ENCODE data around the gene DEFB121. TPM values are rescaled to one million over a fixed set of nuclear protein-coding genes. Genes with fewer than 3 reads are reported as not detected.

DEFB121 gene
- total and polyA plus RNA-seq, 2 donors (not counting 1 experiment from before 2014, with no cell fraction given) = not detected

- TF ChIP-seq CTCF (IDR thresholded peaks at IDR 0.05) (no peak), EZH2 (IDR thresholded peaks at IDR 0.05; ENCODE audit: borderline replicate concordance, insufficient read depth, low read depth, low read length, poor library complexity, severe bottlenecking) (no peak)
- DNase-seq = no peak
- CTCF ChIA-PET = no interaction called here
- 54% methylated on average over 3 of the region's 3 CpGs for WGBS (ENCODE audit: insufficient coverage)
- H3K4me3 Mint-ChIP-seq = no peak overlapping the region
- no peaks in the 10 kb centered on the region for H3K4me1 Mint-ChIP-seq
- no peaks in the 10 kb centered on the region for H3K9me3 Mint-ChIP-seq (ENCODE audit: insufficient read depth)
- Histone ChIP-seq H3K36me3 (replicated peaks in 1 of 2; ENCODE audit: control extremely low read depth in 1 of 2, control insufficient read depth in 1 of 2, extremely low read depth in 1 of 2, insufficient read depth in 2 of 2, low read length in 1 of 2) (no peaks in the 10 kb centered on the region), H3K9me3 (ENCODE audit: control extremely low read depth in 1 of 3, control insufficient read depth in 2 of 3, insufficient read depth in 1 of 3, low read length in 2 of 3) (no peaks in the 10 kb centered on the region), H3K4me2 (replicated peaks; ENCODE audit: low read depth, low read length, poor library complexity, severe bottlenecking) (no peak overlapping the region), H3K79me2 (ENCODE audit: control insufficient read depth, insufficient read depth, low read length) (no peaks in the 10 kb centered on the region), H3K4me1 (ENCODE audit: control insufficient read depth in 2 of 2, insufficient read depth in 2 of 2, low read length in 2 of 2) (no peaks in the 10 kb centered on the region), H4K20me1 (ENCODE audit: control insufficient read depth, insufficient read depth, low read length, poor library complexity, severe bottlenecking) (no peaks in the 10 kb centered on the region), H3K27ac (ENCODE audit: low read length in 2 of 2) (no peak overlapping the region), H2AFZ (ENCODE audit: insufficient read depth, low read depth, low read length, poor library complexity, severe bottlenecking) (no peak overlapping the region), H3K4me3 (ENCODE audit: control extremely low read depth in 1 of 5, extremely low read depth in 1 of 5, insufficient read depth in 1 of 5, low read depth in 2 of 5, low read length in 4 of 5) (no peak overlapping the region), H3K27me3 (replicated peaks in 1 of 4; ENCODE audit: control extremely low read depth in 1 of 4, control insufficient read depth in 3 of 4, insufficient read depth in 4 of 4, low read length in 3 of 4) (no peaks in the 10 kb centered on the region), H3K9ac (ENCODE audit: low read length) (no peak overlapping the region)
- intact Hi-C loops (cut with micrococcal nuclease) = no loop called here
- H3K27me3 Mint-ChIP-seq = peaks cover 22% of the 10 kb centered on the region
- no peak overlapping the region for H3K27ac Mint-ChIP-seq
- no peak for ATAC-seq (ENCODE audit: low read depth)
- POLR2A ChIA-PET = no interaction called here
Measured at GRCh38 chr20:31394900-31395299, 11.1 kb downstream of the DEFB121 start.

- Histone ChIP-seq H3K79me2 (ENCODE audit: control insufficient read depth, insufficient read depth, low read length) (no peaks in the 10 kb centered on the region), H3K9me3 (ENCODE audit: control extremely low read depth in 1 of 3, control insufficient read depth in 2 of 3, insufficient read depth in 1 of 3, low read length in 2 of 3) (no peaks in the 10 kb centered on the region), H3K9ac (ENCODE audit: low read length) (no peak overlapping the region), H3K36me3 (replicated peaks in 1 of 2; ENCODE audit: control extremely low read depth in 1 of 2, control insufficient read depth in 1 of 2, extremely low read depth in 1 of 2, insufficient read depth in 2 of 2, low read length in 1 of 2) (no peaks in the 10 kb centered on the region), H2AFZ (ENCODE audit: insufficient read depth, low read depth, low read length, poor library complexity, severe bottlenecking) (no peak overlapping the region), H3K27ac (ENCODE audit: low read length in 2 of 2) (no peak overlapping the region), H3K27me3 (replicated peaks in 1 of 4; ENCODE audit: control extremely low read depth in 1 of 4, control insufficient read depth in 3 of 4, insufficient read depth in 4 of 4, low read length in 3 of 4) (no peaks in the 10 kb centered on the region), H3K4me3 (ENCODE audit: control extremely low read depth in 1 of 5, extremely low read depth in 1 of 5, insufficient read depth in 1 of 5, low read depth in 2 of 5, low read length in 4 of 5) (no peak overlapping the region), H4K20me1 (ENCODE audit: control insufficient read depth, insufficient read depth, low read length, poor library complexity, severe bottlenecking) (no peaks in the 10 kb centered on the region), H3K4me2 (replicated peaks; ENCODE audit: low read depth, low read length, poor library complexity, severe bottlenecking) (no peak overlapping the region), H3K4me1 (ENCODE audit: control insufficient read depth in 2 of 2, insufficient read depth in 2 of 2, low read length in 2 of 2) (no peaks in the 10 kb centered on the region)
- POLR2A ChIA-PET = no interaction called here
- intact Hi-C loops (cut with micrococcal nuclease) = no loop called here
- Mint-ChIP-seq H3K9me3 (ENCODE audit: insufficient read depth) (no peaks in the 10 kb centered on the region), H3K27me3 (peaks cover 30% of the 10 kb centered on the region), H3K27ac (no peak overlapping the region), H3K4me1 (no peaks in the 10 kb centered on the region), H3K4me3 (no peak overlapping the region)
- ATAC-seq (ENCODE audit: low read depth) (no peak), DNase-seq (no peak)
- CTCF ChIA-PET = no interaction called here
- WGBS (ENCODE audit: insufficient coverage) = no CpG with 5 or more reads among the region's 2 CpGs
- no peak for TF ChIP-seq CTCF (IDR thresholded peaks at IDR 0.05)
- TF ChIP-seq EZH2 (IDR thresholded peaks at IDR 0.05; ENCODE audit: borderline replicate concordance, insufficient read depth, low read depth, low read length, poor library complexity, severe bottlenecking) = no peak
Measured at GRCh38 chr20:31392836-31393235, 13.2 kb downstream of the DEFB121 start.
